NT2/D1 (cell line): ENCODE data around the gene CASP10.

Source experiments
- SUZ12 ChIP-seq: IDR thresholded peaks from 2 replicates; pipeline ENCODE4 v1.6.1; 2011; ENCODE audit not compliant: insufficient read length, insufficient read depth; ENCODE audit errors: extremely low read depth
- YY1 ChIP-seq: IDR thresholded peaks from 2 replicates; pipeline ENCODE4 v1.6.1; 2011; ENCODE audit not compliant: insufficient read length, insufficient read depth
- ZNF274 ChIP-seq: IDR thresholded peaks from 2 replicates; pipeline ENCODE4 v1.6.1; 2011; ENCODE audit warnings: mild to moderate bottlenecking, low read depth, low read length

- TF ChIP-seq YY1: no peak
- TF ChIP-seq SUZ12: no peak
- TF ChIP-seq ZNF274: no peak
These were observed 38.6 kb upstream of the CASP10 start for GRCh38 chr2:201144101-201145051.
